ENCODE data around the gene ERMARD.

Gene ERMARD

DNA sequence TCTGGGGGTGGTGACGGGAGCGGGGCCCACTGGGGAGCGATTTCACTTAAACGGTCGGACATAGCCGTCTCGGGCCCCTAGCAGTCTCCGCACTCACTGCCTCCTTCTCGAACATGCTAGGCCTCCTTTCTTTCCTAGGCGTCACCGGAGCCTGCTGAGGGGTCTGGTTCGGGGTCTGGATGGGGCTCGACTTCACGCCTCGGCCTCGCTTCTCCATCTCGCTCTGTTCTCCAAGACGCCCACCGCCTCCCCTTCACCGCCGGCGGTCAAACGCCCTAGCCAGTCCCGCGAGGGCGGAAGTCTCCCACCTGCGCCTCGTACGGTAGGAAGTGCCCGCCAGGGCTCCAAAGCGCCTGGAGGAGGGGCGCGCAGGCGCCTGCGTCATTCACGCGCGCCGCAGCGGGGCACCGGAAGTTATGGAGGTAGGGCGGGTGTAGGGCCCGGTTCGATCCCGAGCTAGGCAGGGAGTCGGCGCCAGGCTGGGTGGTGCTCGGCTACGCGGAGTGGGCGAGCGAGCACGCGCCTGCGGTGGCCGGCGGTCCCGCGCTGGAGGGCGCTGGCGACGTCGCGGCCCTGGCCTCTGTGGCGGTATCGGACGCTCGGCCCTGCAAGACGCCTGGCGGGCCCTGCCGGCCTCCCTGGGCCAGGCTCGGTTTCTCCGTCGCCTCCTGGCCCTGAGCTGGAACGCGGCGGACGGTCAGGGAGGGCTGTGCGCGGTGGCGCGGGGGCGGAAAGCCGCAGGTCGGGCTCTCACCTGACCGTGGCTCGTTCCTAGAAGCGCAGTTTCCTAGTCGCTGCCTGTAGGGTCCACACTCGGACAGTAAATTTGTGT, at the start of gene ERMARD, which contains the start of gene DYNLT2:
ERMARD (plus strand) TSS at position 381 of the 832 bp plus-strand sequence; CDS start at position 417, 36 bp downstream.
DYNLT2 (minus strand) TSS at position 331 of the 832 bp plus-strand sequence; CDS start at position 217, 114 bp downstream.
- DNase-seq (ENCODE audit: low spot score), result peak; percentile 91
- TF ChIP-seq, protein P1, sequence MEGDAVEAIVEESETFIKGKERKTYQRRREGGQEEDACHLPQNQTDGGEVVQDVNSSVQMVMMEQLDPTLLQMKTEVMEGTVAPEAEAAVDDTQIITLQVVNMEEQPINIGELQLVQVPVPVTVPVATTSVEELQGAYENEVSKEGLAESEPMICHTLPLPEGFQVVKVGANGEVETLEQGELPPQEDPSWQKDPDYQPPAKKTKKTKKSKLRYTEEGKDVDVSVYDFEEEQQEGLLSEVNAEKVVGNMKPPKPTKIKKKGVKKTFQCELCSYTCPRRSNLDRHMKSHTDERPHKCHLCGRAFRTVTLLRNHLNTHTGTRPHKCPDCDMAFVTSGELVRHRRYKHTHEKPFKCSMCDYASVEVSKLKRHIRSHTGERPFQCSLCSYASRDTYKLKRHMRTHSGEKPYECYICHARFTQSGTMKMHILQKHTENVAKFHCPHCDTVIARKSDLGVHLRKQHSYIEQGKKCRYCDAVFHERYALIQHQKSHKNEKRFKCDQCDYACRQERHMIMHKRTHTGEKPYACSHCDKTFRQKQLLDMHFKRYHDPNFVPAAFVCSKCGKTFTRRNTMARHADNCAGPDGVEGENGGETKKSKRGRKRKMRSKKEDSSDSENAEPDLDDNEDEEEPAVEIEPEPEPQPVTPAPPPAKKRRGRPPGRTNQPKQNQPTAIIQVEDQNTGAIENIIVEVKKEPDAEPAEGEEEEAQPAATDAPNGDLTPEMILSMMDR (conservative IDR thresholded peaks at IDR 0.05; ENCODE audit: low read depth), result peak; percentile 16; the same call in 1 of the 2 replicates
- ChIA-PET CTCF (interaction anchor here (0.5 kb wide), 1 partner anchor 275 kb away, joined by 3 read pairs; no protein-coding TSS in a partner anchor), POLR2A (ENCODE audit: low non-redundant PET) (interaction anchor here (0.5 to 0.7 kb wide), 2 partner anchors 21 to 42 kb away, joined by 3 read pairs; no protein-coding TSS in a partner anchor)
- H3K27ac ChIP-seq, result peak within 1 kb of the TSS; percentile 91

DNA sequence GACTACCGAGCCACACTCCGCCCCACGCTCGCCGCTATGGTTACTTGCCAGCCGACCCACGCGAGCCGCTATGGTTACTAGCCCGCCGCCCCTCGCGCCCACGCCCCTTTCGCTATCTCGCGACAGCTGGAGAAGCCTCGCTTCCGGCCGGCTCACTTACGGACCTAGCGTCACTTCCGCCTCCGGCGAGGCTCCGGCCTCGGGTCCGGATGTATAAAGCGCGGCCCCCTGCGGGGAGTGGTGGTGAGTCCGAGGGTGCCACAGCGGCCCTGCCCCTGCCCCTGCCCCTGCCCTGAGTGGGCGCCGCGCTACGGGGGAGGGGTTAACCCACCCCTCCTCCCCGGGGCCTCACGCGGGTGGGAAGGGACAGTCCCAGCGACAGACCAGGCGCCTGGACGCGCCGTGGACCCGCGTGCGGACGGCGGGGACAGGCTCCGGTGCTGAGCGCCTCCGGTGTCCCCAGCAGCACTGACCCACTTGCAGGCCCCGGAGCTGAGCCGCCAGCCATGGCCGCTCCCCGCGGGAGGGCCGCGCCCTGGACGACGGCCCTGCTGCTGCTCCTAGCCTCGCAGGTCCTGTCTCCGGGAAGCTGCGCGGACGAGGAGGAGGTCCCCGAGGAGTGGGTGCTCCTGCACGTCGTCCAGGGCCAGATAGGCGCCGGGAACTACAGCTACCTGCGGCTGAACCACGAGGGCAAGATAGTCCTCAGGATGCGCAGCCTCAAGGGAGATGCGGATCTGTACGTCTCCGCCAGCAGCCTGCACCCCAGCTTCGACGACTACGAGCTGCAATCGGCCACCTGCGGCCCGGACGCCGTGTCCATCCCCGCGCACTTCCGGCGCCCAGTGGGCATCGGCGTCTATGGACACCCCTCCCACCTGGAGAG, 49.2 kb upstream of the ERMARD start, which contains the start of the genes C6orf120 and WDR27:
C6orf120 (plus strand) TSS at position 173 of the 886 bp plus-strand sequence; CDS start at position 507, 334 bp downstream.
WDR27 (minus strand) TSS at position 76 of the 886 bp plus-strand sequence. CDS start 13,024 bp downstream, outside the sequence.
- peak; percentile 91 for DNase-seq (ENCODE audit: low spot score)
- POLR2A ChIA-PET (ENCODE audit: low non-redundant PET), result no interaction called here
- TF ChIP-seq, protein P1 (conservative IDR thresholded peaks at IDR 0.05; ENCODE audit: low read depth), result no peak
- H3K27ac ChIP-seq, result peak within 1 kb of the TSS; percentile 87
- CTCF ChIA-PET, result interaction anchor here (0.7 to 0.9 kb wide), 2 partner anchors 20 to 991 kb away, joined by 3 read pairs; no protein-coding TSS in a partner anchor

DNA sequence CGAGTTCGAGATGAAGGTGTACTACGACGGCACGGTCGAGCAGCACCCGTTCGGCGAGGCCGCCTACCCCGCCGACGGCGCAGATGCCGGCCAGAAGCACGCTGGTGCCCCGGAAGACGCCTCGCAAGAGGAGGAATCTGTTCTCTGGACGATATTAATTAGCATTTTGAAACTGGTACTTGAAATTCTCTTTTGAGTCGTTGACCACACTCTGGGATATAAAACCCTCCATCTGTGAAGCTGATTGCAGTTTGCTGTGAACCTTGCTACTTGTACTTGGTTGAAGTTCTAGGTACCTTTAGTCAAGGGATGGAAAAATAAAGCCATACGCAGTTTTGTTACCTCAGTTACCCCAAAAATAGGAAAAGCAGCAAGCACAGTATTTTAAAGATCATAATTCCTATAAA, 48.6 kb upstream of the ERMARD start:
- H3K27ac ChIP-seq, result peak overlapping the region; percentile 87
- POLR2A ChIA-PET (ENCODE audit: low non-redundant PET), result no interaction called here
- DNase-seq (ENCODE audit: low spot score), result no peak
- CTCF ChIA-PET, result interaction anchor here (0.9 kb wide), 1 partner anchor 992 kb away, joined by 3 read pairs; no protein-coding TSS in a partner anchor
- TF ChIP-seq, protein P1 (conservative IDR thresholded peaks at IDR 0.05; ENCODE audit: low read depth), result no peak

DNA sequence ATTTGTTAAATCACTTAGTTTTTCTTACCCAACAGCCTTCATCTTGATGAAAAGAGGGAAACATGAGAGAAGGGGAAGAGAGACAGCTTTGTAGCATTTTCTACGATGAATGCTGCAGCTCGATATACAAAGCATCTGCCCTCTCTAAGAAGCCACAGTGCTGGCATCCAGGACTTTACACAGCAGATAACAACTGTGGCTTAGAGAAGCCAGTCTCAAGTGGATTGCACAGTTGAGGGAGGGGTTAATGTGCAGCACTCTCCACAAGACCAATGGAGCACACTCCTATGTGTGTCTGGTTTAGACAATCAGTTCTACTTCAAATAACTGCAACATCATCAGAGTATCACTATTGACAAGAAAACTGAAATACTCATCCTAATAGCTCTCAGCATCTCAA, 43.6 kb upstream of the ERMARD start:
- TF ChIP-seq, protein P1 (conservative IDR thresholded peaks at IDR 0.05; ENCODE audit: low read depth), result no peak
- ChIA-PET POLR2A (ENCODE audit: low non-redundant PET) (no interaction called here), CTCF (no interaction called here)
- no peak for DNase-seq (ENCODE audit: low spot score)
- no peak overlapping the region for H3K27ac ChIP-seq

DNA sequence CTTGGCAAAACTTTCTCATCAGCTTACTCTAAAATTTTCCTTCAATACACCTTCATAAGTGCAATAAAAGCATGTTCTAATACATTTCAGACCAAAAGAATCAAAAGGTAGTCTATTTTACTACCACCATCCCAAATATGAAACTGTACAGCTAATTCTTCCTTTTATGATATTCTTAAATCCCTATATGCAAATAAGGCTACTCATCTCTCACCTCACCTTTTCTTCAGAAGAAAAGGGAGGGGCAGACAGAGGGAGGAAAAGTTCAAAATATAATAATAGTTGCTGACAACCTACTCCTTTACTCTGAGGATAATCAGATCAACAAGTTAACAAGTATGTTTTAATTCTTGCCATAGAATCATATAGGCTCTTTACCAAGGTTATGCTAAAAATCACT, 42.1 kb upstream of the ERMARD start:
- CTCF ChIA-PET, result interaction anchor here (0.6 kb wide), 1 partner anchor 11 kb away, joined by 4 read pairs; no protein-coding TSS in a partner anchor
- H3K27ac ChIP-seq, result no peak overlapping the region
- DNase-seq (ENCODE audit: low spot score), result no peak
- POLR2A ChIA-PET (ENCODE audit: low non-redundant PET), result interaction anchor here (1.0 kb wide), 1 partner anchor 42 kb away, joined by 3 read pairs; the partner anchor contains the start of genes DYNLT2 and ERMARD
- TF ChIP-seq, protein P1 (conservative IDR thresholded peaks at IDR 0.05; ENCODE audit: low read depth), result no peak

Data from RWPE1 (cell line).